ENCODE measurements around the gene GNPAT. TPM values are rescaled to one million over a fixed set of nuclear protein-coding genes. Genes with fewer than 3 reads are reported as not detected.

GNPAT gene
- total and polyA plus RNA-seq, 9 donors = 51.2 to 65.3 (median 56.6) TPM

DNA sequence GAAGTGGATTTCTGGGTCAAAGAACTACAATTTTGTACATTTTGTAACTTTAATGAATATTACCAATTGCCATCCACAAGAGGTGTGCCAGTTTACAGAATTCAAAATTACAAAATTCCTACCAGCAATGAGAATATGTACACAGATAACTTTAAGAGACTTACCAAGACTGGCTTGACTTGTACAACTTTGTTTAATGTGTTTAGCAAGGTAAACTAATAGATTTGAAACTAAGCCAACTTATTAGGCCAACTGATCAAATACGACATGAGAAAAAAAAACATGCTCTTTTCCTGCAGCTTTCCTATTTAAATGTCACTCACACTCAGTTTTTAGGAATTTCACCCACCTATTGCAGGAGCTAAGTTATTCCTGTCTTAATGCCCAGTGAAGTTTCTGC is 85.2 kb downstream of the GNPAT start:
- DNase-seq = no peak
- Histone ChIP-seq H3K27me3 (ENCODE audit: control insufficient read depth, insufficient read depth, low read length) (no peaks in the 10 kb centered on the region), H3K27ac (ENCODE audit: low read length) (no peak overlapping the region), H3K4me3 (ENCODE audit: low read length) (no peak overlapping the region), H3K36me3 (ENCODE audit: control insufficient read depth, insufficient read depth, low read length) (no peaks in the 10 kb centered on the region), H3K9me3 (replicated peaks; ENCODE audit: control insufficient read depth, low read depth, low read length) (no peaks in the 10 kb centered on the region), H3K4me1 (ENCODE audit: control insufficient read depth, insufficient read depth, low read length) (no peaks in the 10 kb centered on the region)
- WGBS (ENCODE audit: insufficient coverage) = 20% methylated on average over 1 of the region's 1 CpG

Other genes starting within 250 kb of the GNPAT start
- 8.7 TPM for gene FAM89A, start 201.0 kb upstream of the GNPAT start, total RNA-seq
- gene FAM89A, start 201.0 kb upstream of the GNPAT start, polyA plus RNA-seq (ENCODE audit: insufficient read depth in 1 of 8, insufficient read length in 8 of 8, low replicate concordance in 1 of 8) = 10 to 100 TPM in 2 of 8 donors, 1 to 10 TPM in 6; 6.5 to 10.6 (median 9.5) TPM
- 0.04 TPM for gene TRIM67, start 79.2 kb upstream of the GNPAT start, total RNA-seq
- under 1 TPM; 0.04 to 0.13 (median 0.07) TPM for gene TRIM67, start 79.2 kb upstream of the GNPAT start, polyA plus RNA-seq (ENCODE audit: insufficient read depth in 1 of 8, insufficient read length in 8 of 8, low replicate concordance in 1 of 8)
- 7.1 TPM for gene EXOC8, start 96.6 kb downstream of the GNPAT start, total RNA-seq
- 1 to 10 TPM; 5.0 to 8.1 (median 6.7) TPM for gene EXOC8, start 96.6 kb downstream of the GNPAT start, polyA plus RNA-seq (ENCODE audit: insufficient read depth in 1 of 8, insufficient read length in 8 of 8, low replicate concordance in 1 of 8)
- gene SPRTN, start 97.1 kb downstream of the GNPAT start, total RNA-seq = 8.1 TPM
- 1 to 10 TPM; 5.7 to 8.3 (median 7.0) TPM for gene SPRTN, start 97.1 kb downstream of the GNPAT start, polyA plus RNA-seq (ENCODE audit: insufficient read depth in 1 of 8, insufficient read length in 8 of 8, low replicate concordance in 1 of 8)
- gene EGLN1, start 181.1 kb downstream of the GNPAT start, total RNA-seq = 47.9 TPM
- gene EGLN1, start 181.1 kb downstream of the GNPAT start, polyA plus RNA-seq (ENCODE audit: insufficient read depth in 1 of 8, insufficient read length in 8 of 8, low replicate concordance in 1 of 8) = 10 to 100 TPM; 35.7 to 43.7 (median 40.1) TPM